Activated naive CD8-positive, alpha-beta T cell treated with anti-CD3 and anti-CD28 coated beads, Interleukin-2, amount 50 U/mL, for 16 hours (primary cell): ENCODE results near the gene LSAMP.

Experiments
- DNase-seq: peaks from one replicate; pipeline ENCODE4 v3.0.0-alpha.2; 2020; ENCODE audit warnings: low read depth, low spot score

LSAMP gene

GRCh38 chr3:115898656-115899410, 546.5 kb downstream of the LSAMP start:
- DNase-seq = no peak

- DNase-seq = no peak
Measured at GRCh38 chr3:115891006-115891636, 554.2 kb downstream of the LSAMP start.

DNA sequence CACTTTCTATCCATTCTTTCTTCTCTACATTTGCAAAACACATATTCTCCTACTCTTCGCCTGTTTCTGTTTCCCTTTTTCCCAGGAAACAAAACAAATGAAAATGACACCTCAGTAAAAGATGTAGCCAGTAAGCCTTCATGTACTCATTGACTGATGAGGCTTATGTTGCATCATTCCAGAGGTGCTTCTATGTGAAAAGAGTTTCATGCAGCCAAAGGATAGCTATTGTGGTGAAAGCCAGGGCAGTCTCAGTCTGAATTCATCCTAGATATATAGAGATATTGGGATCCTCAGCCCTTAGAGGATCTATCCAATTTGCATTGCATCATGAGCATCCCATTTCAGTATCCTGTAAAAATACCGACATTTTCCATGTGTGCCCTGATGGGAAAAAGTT, 554.7 kb downstream of the LSAMP start:
- DNase-seq = no peak

- DNase-seq = no peak
Measured at GRCh38 chr3:115885621-115886020, 559.7 kb downstream of the LSAMP start.

DNA sequence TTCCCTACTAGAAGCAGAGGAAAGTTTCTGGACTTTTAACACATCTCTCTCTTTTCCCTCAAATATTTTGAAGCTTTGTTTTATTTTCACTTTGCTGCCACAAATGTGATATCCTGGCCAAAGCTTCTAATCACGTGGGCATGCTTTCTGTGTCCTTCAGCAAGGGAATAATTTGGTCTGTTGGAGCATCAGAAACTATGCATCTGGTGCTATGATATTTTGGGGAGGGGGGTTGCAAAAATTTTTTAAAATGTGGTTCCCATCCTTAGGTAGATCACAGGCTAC, 567.7 kb downstream of the LSAMP start:
- DNase-seq = no peak

- DNase-seq = no peak
Measured at GRCh38 chr3:115876876-115877614, 568.2 kb downstream of the LSAMP start.

DNA sequence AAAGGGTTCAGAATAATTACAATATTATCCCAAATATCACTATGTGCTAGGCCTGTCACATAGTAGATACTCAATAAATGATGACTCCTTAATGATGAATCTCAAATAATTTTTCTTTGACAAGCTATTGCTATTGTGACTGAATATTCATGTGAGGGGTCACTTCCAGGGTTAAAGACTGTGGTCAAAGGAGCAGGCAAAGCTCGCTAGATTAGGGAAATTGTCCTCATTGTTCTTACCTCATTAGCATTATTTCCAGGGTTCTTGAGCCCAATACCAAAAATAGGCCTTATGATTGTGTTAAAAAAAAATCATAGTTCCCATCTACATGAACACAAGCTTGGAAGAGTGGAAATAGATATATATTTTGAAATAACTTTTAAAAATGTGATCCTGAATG, 569.8 kb downstream of the LSAMP start:
- DNase-seq = no peak

- DNase-seq = no peak
Measured at GRCh38 chr3:115871735-115872134, 573.6 kb downstream of the LSAMP start.

DNA sequence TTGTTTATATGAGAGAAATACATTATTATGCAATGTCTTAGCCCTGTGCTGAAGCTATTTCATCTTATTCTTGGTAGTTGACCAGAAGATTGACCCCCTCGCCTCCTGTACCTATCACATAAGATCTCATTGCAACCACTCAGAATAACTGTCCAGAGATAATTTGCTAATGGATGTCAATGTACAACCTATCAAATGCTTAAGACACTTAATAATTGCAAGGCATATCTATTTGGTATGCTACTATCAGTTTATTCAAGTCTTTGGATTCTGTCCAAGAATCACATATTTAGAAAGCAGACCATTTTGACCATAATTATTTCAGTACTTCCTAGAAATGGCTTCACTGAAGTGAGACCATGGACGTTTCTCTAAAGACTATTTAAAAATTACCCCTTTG, 580.4 kb downstream of the LSAMP start:
- no peak for DNase-seq

DNA sequence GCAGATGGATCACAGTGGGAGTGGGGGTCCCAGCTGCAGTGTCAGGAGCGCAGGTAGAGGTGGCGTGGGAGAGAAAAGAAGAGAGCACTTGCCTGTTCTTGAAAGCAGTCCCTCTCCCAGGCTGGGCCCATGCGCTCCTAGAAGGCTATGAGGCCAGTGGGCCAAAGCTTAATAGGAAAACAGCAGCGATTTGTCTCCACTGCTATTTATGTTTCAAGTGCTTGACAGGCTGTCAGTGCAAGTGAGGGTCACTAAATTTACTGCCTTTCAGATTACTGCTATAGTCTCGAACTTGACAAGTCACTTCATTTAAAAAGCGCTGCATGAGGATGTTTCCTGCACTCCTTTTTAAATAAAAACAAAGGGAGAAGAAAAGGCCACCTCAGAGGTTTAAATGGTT, 582.4 kb downstream of the LSAMP start:
- DNase-seq = no peak

DNA sequence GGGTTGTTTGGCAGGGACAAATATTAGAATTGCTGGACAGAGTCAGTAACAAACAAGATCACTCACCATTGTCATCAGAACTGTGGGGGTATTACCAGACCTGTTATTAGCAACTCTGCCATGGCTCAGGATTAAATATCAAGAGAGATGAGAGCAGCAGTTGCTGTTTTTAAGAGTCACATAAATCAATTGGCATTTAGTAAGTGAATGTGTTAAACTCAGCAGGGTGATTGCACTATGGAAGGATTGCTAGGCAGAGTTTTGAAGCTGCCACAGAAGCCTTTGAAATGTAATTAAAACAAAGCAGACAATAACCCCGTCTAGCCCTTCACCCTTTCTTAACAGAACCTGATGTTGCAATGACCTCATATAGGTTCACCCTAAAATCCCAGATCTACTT, 583.2 kb downstream of the LSAMP start:
- no peak for DNase-seq

GRCh38 chr3:115861166-115861733, 584.0 kb downstream of the LSAMP start:
- DNase-seq = no peak

- DNase-seq = no peak
Measured at GRCh38 chr3:115860766-115861165, 584.5 kb downstream of the LSAMP start.

- DNase-seq = no peak
Measured at GRCh38 chr3:115859002-115859807, 586.1 kb downstream of the LSAMP start.

GRCh38 chr3:115857518-115858136, 587.7 kb downstream of the LSAMP start:
- DNase-seq = no peak

- DNase-seq = no peak
Measured at GRCh38 chr3:115855911-115856310, 589.4 kb downstream of the LSAMP start.

- no peak for DNase-seq
Measured at GRCh38 chr3:115853104-115853503, 592.2 kb downstream of the LSAMP start.

GRCh38 chr3:115852278-115852677, 593.0 kb downstream of the LSAMP start:
- DNase-seq = no peak

DNA sequence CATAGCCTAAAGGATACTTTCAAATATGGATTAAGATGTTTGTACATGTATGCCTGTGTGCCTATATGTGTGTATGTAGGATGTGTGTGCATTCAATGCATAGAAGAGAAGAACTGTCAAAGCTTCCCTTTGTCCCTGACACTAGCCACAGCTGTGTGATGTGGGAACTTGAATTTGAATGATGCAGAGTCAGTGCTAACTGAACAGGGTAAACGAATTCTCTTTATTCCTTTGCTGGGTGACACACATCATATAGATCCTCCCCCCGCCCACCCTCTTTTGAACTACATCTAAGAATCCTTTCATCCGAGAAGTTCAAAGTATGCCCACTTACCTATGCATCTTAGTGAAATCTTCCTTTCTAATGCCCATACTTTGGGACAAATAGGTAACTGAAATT, 593.7 kb downstream of the LSAMP start:
- DNase-seq = no peak

GRCh38 chr3:115848641-115849040, 596.6 kb downstream of the LSAMP start:
- no peak for DNase-seq

GRCh38 chr3:115845986-115846385, 599.3 kb downstream of the LSAMP start:
- DNase-seq = no peak
